Natural killer cell (primary cell): Measurements from ENCODE around the gene MACROD2. TPM values are rescaled to one million over a fixed set of nuclear protein-coding genes. Genes with fewer than 3 reads are reported as not detected.

ENCODE experiments used
- ATAC-seq, 3 donors: fragments of 150-1000 bp in 2 of 3; fragments of 200-7000 bp in 1 of 3; cut with Tn5 transposase; 1 replicate in 1 of 3; 2 replicates in 2 of 3; pipeline ENCODE4 v1.10.0; 2021; ENCODE audit warnings: mild to moderate bottlenecking in 2 of 3, moderate library complexity in 2 of 3
- DNase-seq, 2 donors: peaks; one replicate each; pipeline versions ENCODE4 v3.0.0 to v3.0.0-alpha.2; 2013 to 2021; ENCODE audit warnings: mixed read lengths in 1 of 2
- H3K27ac ChIP-seq: one replicate; pipeline ENCODE4 v1.5.1; 2013; ENCODE audit warnings: mild to moderate bottlenecking, low read length
- H3K27me3 ChIP-seq: one replicate; pipeline ENCODE4 v1.6.1; 2013; ENCODE audit warnings: low read length; ENCODE audit not compliant: control insufficient read depth, insufficient read depth
- H3K36me3 ChIP-seq: one replicate; pipeline ENCODE4 v1.6.1; 2013; ENCODE audit warnings: low read length; ENCODE audit not compliant: control insufficient read depth, insufficient read depth
- H3K4me1 ChIP-seq: one replicate; pipeline ENCODE4 v1.6.1; 2013; ENCODE audit warnings: low read length; ENCODE audit not compliant: control insufficient read depth, insufficient read depth
- H3K4me3 ChIP-seq: one replicate; pipeline ENCODE4 v1.5.1; 2013; ENCODE audit warnings: low read length
- H3K9me3 ChIP-seq: one replicate; pipeline ENCODE4 v1.6.1; 2013; ENCODE audit warnings: low read length; ENCODE audit not compliant: control insufficient read depth, insufficient read depth
- H3K27ac Mint-ChIP-seq, 2 donors: one replicate each; pipeline ENCODE4 v1.8.0; 2022; ENCODE audit warnings: mild to moderate bottlenecking in 2 of 2, mixed read lengths in 2 of 2, moderate library complexity in 1 of 2
- H3K27me3 Mint-ChIP-seq, 2 donors: one replicate each; pipeline ENCODE4 v1.8.0; 2022; ENCODE audit warnings: low read depth in 2 of 2, mixed read lengths in 2 of 2
- H3K36me3 Mint-ChIP-seq: one replicate; pipeline ENCODE4 v1.8.0; 2022; ENCODE audit warnings: mixed read lengths
- H3K4me1 Mint-ChIP-seq, 2 donors: one replicate each; pipeline ENCODE4 v1.8.0; 2022; ENCODE audit warnings: mixed read lengths in 2 of 2
- H3K4me3 Mint-ChIP-seq: one replicate; pipeline ENCODE4 v1.8.0; 2022; ENCODE audit warnings: mild to moderate bottlenecking, moderate library complexity, mixed read lengths
- H3K9me3 Mint-ChIP-seq, 2 donors: one replicate each; pipeline ENCODE4 v1.8.0; 2022; ENCODE audit warnings: mixed read lengths in 2 of 2
- WGBS: methylation state at CpG from one replicate; pipeline ENCODE4 v1.1.7; 2013; ENCODE audit warnings: missing lambda C conversion rate; ENCODE audit not compliant: insufficient coverage; 5-methylcytosine and 5-hydroxymethylcytosine counted together
- intact Hi-C: fragments of 100-400 bp; cut with micrococcal nuclease; formaldehyde crosslinking; loops from one replicate; pipeline ENCODE4 v1.14.2; 2022
- total RNA-seq, 4 donors: library from RNA; stranded (reverse); fragments of 120-200 nt in 1 of 4; gene quantifications; one replicate each; pipeline versions ENCODE4 v1.2.3 to v1.2.4, GENCODE V29; 2013 to 2022
- TF ChIP-seq, protein P1 (sequence below): fragments of 200-600 bp; IDR thresholded peaks from one replicate; pipeline ENCODE4 v1.8.0; 2022; ENCODE audit warnings: antibody characterized with exemption

Gene MACROD2
- total RNA-seq, 3 donors from 2014 or later (not counting 1 experiment from before 2014, with no cell fraction given), result 0.19 to 0.88 TPM; not detected in 1

GRCh38 chr20:14470977-14471661 lies 475.8 kb downstream of the MACROD2 start:
- no peaks in the 10 kb centered on the region for H3K4me1 Mint-ChIP-seq
- intact Hi-C loops, result no loop called here
- TF ChIP-seq, protein P1, sequence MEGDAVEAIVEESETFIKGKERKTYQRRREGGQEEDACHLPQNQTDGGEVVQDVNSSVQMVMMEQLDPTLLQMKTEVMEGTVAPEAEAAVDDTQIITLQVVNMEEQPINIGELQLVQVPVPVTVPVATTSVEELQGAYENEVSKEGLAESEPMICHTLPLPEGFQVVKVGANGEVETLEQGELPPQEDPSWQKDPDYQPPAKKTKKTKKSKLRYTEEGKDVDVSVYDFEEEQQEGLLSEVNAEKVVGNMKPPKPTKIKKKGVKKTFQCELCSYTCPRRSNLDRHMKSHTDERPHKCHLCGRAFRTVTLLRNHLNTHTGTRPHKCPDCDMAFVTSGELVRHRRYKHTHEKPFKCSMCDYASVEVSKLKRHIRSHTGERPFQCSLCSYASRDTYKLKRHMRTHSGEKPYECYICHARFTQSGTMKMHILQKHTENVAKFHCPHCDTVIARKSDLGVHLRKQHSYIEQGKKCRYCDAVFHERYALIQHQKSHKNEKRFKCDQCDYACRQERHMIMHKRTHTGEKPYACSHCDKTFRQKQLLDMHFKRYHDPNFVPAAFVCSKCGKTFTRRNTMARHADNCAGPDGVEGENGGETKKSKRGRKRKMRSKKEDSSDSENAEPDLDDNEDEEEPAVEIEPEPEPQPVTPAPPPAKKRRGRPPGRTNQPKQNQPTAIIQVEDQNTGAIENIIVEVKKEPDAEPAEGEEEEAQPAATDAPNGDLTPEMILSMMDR, result no peak
- H3K9me3 Mint-ChIP-seq, result peaks cover 21 to 25% of the 10 kb centered on the region in 2 donors
- 91% methylated on average over 9 of the region's 10 CpGs for WGBS
- no peaks in the 10 kb centered on the region for H3K36me3 ChIP-seq
- no peaks in the 10 kb centered on the region for H3K27me3 ChIP-seq
- H3K9me3 ChIP-seq, result peaks cover 2% of the 10 kb centered on the region
- DNase-seq (no peak), ATAC-seq (no peak)
- no peaks in the 10 kb centered on the region for H3K27me3 Mint-ChIP-seq
- no peak overlapping the region for H3K27ac ChIP-seq
- no peak overlapping the region for H3K4me3 Mint-ChIP-seq
- H3K36me3 Mint-ChIP-seq, result peaks cover 16% of the 10 kb centered on the region
- H3K27ac Mint-ChIP-seq, result no peak overlapping the region
- no peak overlapping the region for H3K4me3 ChIP-seq
- no peaks in the 10 kb centered on the region for H3K4me1 ChIP-seq

DNA sequence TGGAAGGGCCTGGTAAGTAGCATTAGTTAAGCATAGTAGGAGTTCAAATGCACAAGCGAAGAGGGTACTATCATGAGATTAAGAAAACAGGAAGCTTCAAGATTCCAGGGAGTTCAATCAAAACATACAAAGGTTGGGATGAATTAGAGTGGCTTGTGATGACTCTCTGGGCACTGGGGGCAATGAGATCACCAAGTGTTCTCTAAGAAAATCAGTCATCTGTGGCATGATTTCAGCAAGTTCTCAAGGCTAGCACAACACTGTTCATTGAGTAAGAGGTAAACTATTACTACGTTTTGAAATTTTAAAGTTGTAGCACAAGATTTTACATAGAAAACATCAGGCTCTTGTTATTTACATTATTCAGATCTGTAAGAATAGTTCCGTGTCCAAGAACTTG lies 481.8 kb downstream of the MACROD2 start:
- no peaks in the 10 kb centered on the region for H3K27me3 Mint-ChIP-seq
- H3K27me3 ChIP-seq, result no peaks in the 10 kb centered on the region
- intact Hi-C loops, result no loop called here
- H3K27ac ChIP-seq, result no peak overlapping the region
- H3K9me3 ChIP-seq, result peaks cover 8% of the 10 kb centered on the region
- no peak for ATAC-seq
- H3K36me3 ChIP-seq, result no peaks in the 10 kb centered on the region
- no peaks in the 10 kb centered on the region for H3K4me1 ChIP-seq
- H3K27ac Mint-ChIP-seq, result no peak overlapping the region
- peaks cover 11 to 14% of the 10 kb centered on the region in 2 donors for H3K9me3 Mint-ChIP-seq
- WGBS, result 88% methylated on average over 1 of the region's 3 CpGs
- H3K4me3 ChIP-seq, result no peak overlapping the region
- no peak overlapping the region for H3K4me3 Mint-ChIP-seq
- DNase-seq, result no peak
- no peaks in the 10 kb centered on the region for H3K36me3 Mint-ChIP-seq
- no peaks in the 10 kb centered on the region for H3K4me1 Mint-ChIP-seq
- TF ChIP-seq, protein P1, result no peak

GRCh38 chr20:14478126-14478525 lies 482.8 kb downstream of the MACROD2 start:
- H3K4me1 Mint-ChIP-seq, result no peaks in the 10 kb centered on the region
- H3K36me3 Mint-ChIP-seq, result no peaks in the 10 kb centered on the region
- TF ChIP-seq, protein P1, result no peak
- Histone ChIP-seq H3K9me3 (peaks cover 8% of the 10 kb centered on the region), H3K27me3 (no peaks in the 10 kb centered on the region), H3K4me1 (no peaks in the 10 kb centered on the region), H3K27ac (no peak overlapping the region), H3K4me3 (no peak overlapping the region), H3K36me3 (no peaks in the 10 kb centered on the region)
- no peak for ATAC-seq
- intact Hi-C loops, result no loop called here
- no peaks in the 10 kb centered on the region for H3K27me3 Mint-ChIP-seq
- peaks cover 10 to 11% of the 10 kb centered on the region in 2 donors for H3K9me3 Mint-ChIP-seq
- no peak overlapping the region for H3K27ac Mint-ChIP-seq
- no peak overlapping the region for H3K4me3 Mint-ChIP-seq
- no peak for DNase-seq

DNA sequence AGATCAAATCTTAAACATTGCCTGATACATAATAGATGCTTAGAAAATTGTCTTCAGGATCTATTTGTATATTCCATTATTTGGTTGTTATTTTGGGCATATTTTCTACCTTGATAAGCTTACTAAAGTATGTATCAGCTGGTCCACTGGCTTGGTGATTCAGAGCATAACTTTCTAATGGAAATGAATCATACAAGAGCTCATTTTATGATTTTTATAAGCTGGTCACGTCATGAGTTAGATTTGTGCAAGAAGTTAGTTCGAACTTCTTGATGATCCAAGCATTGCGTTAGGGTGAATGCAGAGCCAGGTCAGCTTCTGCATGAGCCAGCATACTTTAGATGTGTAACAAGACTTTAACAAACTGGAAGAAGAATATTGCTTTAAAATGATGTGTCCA lies 486.5 kb downstream of the MACROD2 start:
- H3K9me3 Mint-ChIP-seq, result peaks cover 12% of the 10 kb centered on the region in 2 donors
- no peak for DNase-seq
- H3K27me3 Mint-ChIP-seq, result no peaks in the 10 kb centered on the region
- ATAC-seq, result no peak
- Histone ChIP-seq H3K27ac (no peak overlapping the region), H3K36me3 (no peaks in the 10 kb centered on the region), H3K4me1 (no peaks in the 10 kb centered on the region), H3K27me3 (no peaks in the 10 kb centered on the region), H3K4me3 (no peak overlapping the region), H3K9me3 (peaks cover 8% of the 10 kb centered on the region)
- TF ChIP-seq, protein P1, result no peak
- H3K4me3 Mint-ChIP-seq, result no peak overlapping the region
- intact Hi-C loops, result no loop called here
- H3K4me1 Mint-ChIP-seq, result no peaks in the 10 kb centered on the region
- no peak overlapping the region for H3K27ac Mint-ChIP-seq
- no peaks in the 10 kb centered on the region for H3K36me3 Mint-ChIP-seq
- WGBS, result 87% methylated on average over 3 of the region's 3 CpGs
